D721Med (cell line): Measurements from ENCODE around the gene SMARCAL1.

ENCODE experiments used
- DNase-seq: peaks from one replicate; pipeline ENCODE4 v3.0.0; 2011; ENCODE audit warnings: low spot score; ENCODE audit not compliant: insufficient read length
- FAIRE-seq: peaks from 2 replicates; lab custom pipeline; 2011; peaks lifted over from hg19 to GRCh38; lab: Jason Lieb, UNC
- TF ChIP-seq, protein P1 (sequence below): IDR thresholded peaks from 2 replicates; pipeline ENCODE4 v1.5.1; 2012; ENCODE audit warnings: mild to moderate bottlenecking, control low read depth; ENCODE audit not compliant: insufficient read depth; ENCODE audit errors: missing control alignments

Gene SMARCAL1

GRCh38 chr2:216475767-216476166 is 63.5 kb downstream of the SMARCAL1 start:
- TF ChIP-seq, protein P1, sequence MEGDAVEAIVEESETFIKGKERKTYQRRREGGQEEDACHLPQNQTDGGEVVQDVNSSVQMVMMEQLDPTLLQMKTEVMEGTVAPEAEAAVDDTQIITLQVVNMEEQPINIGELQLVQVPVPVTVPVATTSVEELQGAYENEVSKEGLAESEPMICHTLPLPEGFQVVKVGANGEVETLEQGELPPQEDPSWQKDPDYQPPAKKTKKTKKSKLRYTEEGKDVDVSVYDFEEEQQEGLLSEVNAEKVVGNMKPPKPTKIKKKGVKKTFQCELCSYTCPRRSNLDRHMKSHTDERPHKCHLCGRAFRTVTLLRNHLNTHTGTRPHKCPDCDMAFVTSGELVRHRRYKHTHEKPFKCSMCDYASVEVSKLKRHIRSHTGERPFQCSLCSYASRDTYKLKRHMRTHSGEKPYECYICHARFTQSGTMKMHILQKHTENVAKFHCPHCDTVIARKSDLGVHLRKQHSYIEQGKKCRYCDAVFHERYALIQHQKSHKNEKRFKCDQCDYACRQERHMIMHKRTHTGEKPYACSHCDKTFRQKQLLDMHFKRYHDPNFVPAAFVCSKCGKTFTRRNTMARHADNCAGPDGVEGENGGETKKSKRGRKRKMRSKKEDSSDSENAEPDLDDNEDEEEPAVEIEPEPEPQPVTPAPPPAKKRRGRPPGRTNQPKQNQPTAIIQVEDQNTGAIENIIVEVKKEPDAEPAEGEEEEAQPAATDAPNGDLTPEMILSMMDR = no peak
- FAIRE-seq = no peak

DNA sequence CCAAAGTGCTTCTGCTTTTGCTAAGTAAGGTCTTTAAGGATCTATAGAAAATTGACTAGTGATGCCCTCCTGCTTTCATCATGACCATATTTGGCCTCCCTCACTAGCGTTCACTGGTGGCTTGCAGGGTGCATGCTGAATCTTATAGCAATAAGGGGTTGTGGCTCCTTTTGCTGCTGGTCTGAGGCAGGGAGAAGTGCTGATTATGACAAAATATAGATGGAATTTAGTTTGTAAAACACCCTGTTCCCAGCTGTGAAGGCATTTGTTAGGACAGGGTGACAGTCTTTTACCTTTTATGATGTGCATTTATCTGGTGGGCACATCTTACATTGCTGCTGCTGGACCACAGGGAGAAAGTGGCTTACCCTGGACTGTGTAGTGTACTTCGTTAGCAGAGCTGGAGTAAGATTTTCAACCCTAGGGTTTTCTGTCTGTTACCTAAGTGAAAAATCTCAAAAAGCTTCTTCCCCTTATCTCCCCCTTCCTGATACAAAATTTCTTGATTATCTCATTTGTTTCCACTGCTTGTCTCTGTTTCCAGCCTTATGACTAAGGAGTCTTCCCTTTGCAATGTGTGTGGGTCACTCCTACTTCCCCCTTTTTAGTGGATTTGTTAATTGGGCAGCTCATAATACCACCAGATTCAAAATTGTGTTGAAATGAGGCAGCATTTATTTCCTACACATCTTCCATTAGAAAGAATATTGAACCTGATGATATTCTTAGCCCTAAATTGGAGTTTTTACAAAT is 65.2 kb downstream of the SMARCAL1 start:
- DNase-seq (no peak), FAIRE-seq (no peak)
- TF ChIP-seq, protein P1 = no peak

More at GRCh38 chr2:216475767-216476166, 63.5 kb downstream of the SMARCAL1 start:
- DNase-seq = no peak

DNA sequence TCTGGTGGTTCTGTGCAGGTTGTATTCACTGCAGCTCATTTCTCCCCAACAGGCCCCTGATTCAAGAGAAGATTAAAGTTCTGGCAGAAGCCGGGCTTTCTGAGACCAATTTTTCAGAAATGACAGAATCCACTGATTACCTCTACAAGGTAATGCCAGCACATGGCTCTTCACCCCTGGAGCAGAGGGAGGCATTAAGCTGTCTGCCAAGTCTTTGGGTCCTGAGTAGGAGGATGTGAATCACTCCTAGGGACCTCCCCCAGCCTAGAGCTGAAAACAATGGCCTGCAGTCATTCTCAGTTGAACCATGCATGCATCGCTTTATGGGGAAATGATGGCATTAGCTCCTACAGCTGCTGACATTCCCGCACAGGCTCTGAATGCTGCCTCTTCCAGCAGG is 65.9 kb downstream of the SMARCAL1 start:
- DNase-seq (no peak), FAIRE-seq (no peak)
- TF ChIP-seq, protein P1 = no peak

GRCh38 chr2:216478791-216479190 is 66.5 kb downstream of the SMARCAL1 start:
- FAIRE-seq (no peak), DNase-seq (no peak)
- TF ChIP-seq, protein P1 = no peak

GRCh38 chr2:216480221-216480620 is 67.9 kb downstream of the SMARCAL1 start:
- DNase-seq (no peak), FAIRE-seq (no peak)
- TF ChIP-seq, protein P1 = no peak

DNA sequence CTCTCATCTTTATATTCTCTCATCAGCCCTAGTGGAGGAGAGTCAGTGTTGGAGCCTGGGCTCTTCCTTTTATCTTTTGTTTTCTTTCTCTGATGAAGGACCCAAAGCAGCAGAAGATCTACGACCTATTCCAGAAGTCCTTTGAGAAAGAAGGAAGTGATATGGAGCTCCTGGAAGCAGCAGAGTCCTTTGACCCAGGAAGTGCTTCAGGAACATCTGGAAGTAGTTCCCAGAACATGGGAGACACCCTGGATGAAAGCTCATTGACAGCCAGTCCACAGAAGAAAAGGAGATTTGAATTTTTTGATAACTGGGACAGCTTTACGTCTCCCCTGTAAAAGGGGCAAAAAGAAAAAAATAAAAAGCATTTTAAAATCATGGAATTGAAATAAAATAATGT is 70.4 kb downstream of the SMARCAL1 start:
- FAIRE-seq (no peak), DNase-seq (no peak)
- TF ChIP-seq, protein P1 = no peak

DNA sequence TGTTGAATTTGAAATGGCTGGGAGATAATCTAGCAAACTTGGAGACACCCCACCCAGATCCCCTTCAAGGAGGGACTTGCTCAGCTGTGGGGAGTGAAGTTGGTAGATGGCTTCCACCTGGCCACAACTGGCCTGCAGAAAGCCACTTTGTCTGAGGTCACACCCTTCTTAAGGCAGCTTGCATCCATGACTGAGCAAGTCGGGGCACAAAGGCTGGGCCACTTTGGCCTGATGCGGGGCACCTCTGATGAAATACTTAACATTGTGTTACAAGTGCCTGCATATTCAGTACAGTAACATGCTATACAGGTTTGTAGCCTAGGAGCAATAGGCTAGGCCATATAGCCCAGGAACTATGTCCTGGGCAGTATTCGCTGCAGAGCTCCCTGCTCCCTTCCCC is 73.0 kb downstream of the SMARCAL1 start:
- DNase-seq = no peak
- no peak for FAIRE-seq
- TF ChIP-seq, protein P1 = no peak
